CD4-positive, alpha-beta T cell treated with Interleukin-6 at 100 ng/mL for 8 hours (primary cell): Measurements from ENCODE around the gene FADD.

Experiments
- DNase-seq: peaks from one replicate; pipeline ENCODE4 v3.0.0-alpha.2; 2020; ENCODE audit warnings: mixed read lengths, low spot score

FADD gene

GRCh38 chr11:70202920-70203750, at the start of gene FADD:
Gene FADD, plus strand, starts transcription at chr11:70203296. Its CDS starts 164 bp downstream, at chr11:70203460.
- peak; percentile 92 for DNase-seq

- DNase-seq, result no peak
Measured at GRCh38 chr11:70155386-70155785, 47.7 kb upstream of the FADD start.

- no peak for DNase-seq
Measured at GRCh38 chr11:70156291-70157037, 46.6 kb upstream of the FADD start.

GRCh38 chr11:70158201-70158600, 44.9 kb upstream of the FADD start:
- DNase-seq, result no peak

GRCh38 chr11:70158757-70159389, 44.2 kb upstream of the FADD start:
- no peak for DNase-seq

- DNase-seq, result no peak
Measured at GRCh38 chr11:70159627-70160570, 43.2 kb upstream of the FADD start.

GRCh38 chr11:70161043-70161625, 42.0 kb upstream of the FADD start:
- no peak for DNase-seq

- no peak for DNase-seq
Measured at GRCh38 chr11:70164705-70165104, 38.4 kb upstream of the FADD start.

- no peak for DNase-seq
Measured at GRCh38 chr11:70167120-70167519, 36.0 kb upstream of the FADD start.

GRCh38 chr11:70167723-70168404, 35.2 kb upstream of the FADD start:
- DNase-seq, result no peak

GRCh38 chr11:70168405-70168754, 34.7 kb upstream of the FADD start:
- DNase-seq, result no peak

- DNase-seq, result no peak
Measured at GRCh38 chr11:70169127-70169526, 34.0 kb upstream of the FADD start.

GRCh38 chr11:70169632-70170031, 33.5 kb upstream of the FADD start:
- DNase-seq, result no peak

GRCh38 chr11:70170596-70171210, 32.4 kb upstream of the FADD start:
- DNase-seq, result no peak

GRCh38 chr11:70173018-70173417, 30.1 kb upstream of the FADD start:
- no peak for DNase-seq

GRCh38 chr11:70174547-70175235, 28.4 kb upstream of the FADD start:
- DNase-seq, result no peak

GRCh38 chr11:70175236-70175698, 27.8 kb upstream of the FADD start:
- no peak for DNase-seq

- peak; percentile 12 for DNase-seq
Measured at GRCh38 chr11:70176940-70177689, 26.0 kb upstream of the FADD start.

GRCh38 chr11:70180906-70181305, 22.2 kb upstream of the FADD start:
- no peak for DNase-seq
